Keratinocyte (primary cell): Measurements from ENCODE around the gene RPL29. TPM values are rescaled to one million over a fixed set of nuclear protein-coding genes. Genes with fewer than 3 reads are reported as not detected.

Experiments
- DNase-seq: peaks from one replicate; pipeline ENCODE4 v3.0.0-alpha.2; 2011; ENCODE audit warnings: low read depth, missing footprints, low spot score
- FAIRE-seq: peaks from 2 replicates; lab custom pipeline; 2011; peaks lifted over from hg19 to GRCh38; lab: Jason Lieb, UNC
- H2AFZ ChIP-seq: 2 replicates; pipeline ENCODE4 v1.6.0; 2012; ENCODE audit warnings: low read length, control low read depth, inconsistent platforms; ENCODE audit not compliant: control insufficient read depth
- H3K27ac ChIP-seq: 2 replicates; pipeline ENCODE4 v1.5.1; 2011; ENCODE audit warnings: low read length; ENCODE audit not compliant: control insufficient read depth, insufficient read depth
- H3K27me3 ChIP-seq: 3 replicates; pipeline ENCODE4 v1.6.0; 2011; ENCODE audit warnings: low read length; ENCODE audit not compliant: control insufficient read depth, insufficient read depth; ENCODE audit errors: extremely low read depth
- H3K36me3 ChIP-seq, 2 experiments: 2 replicates in 1 of 2; 3 replicates in 1 of 2; pipeline ENCODE4 v1.5.1; 2011; ENCODE audit warnings: low read length in 2 of 2, mild to moderate bottlenecking in 1 of 2; ENCODE audit not compliant: control insufficient read depth in 2 of 2, insufficient read depth in 2 of 2; ENCODE audit errors: extremely low read depth in 1 of 2
- H3K4me1 ChIP-seq: 3 replicates; pipeline ENCODE4 v1.5.1; 2011; ENCODE audit warnings: low read length; ENCODE audit not compliant: control insufficient read depth, insufficient read depth; ENCODE audit errors: extremely low read depth
- H3K4me2 ChIP-seq: 3 replicates; pipeline ENCODE4 v1.6.0; 2011; ENCODE audit warnings: low read depth, low read length; ENCODE audit not compliant: control insufficient read depth, insufficient read depth; ENCODE audit errors: extremely low read depth
- H3K4me3 ChIP-seq, 3 experiments: fragments of 200-600 bp in 1 of 3; sonication (generic) in 1 of 3; 2 replicates in 2 of 3; 3 replicates in 1 of 3; pipeline ENCODE4 v1.5.1; 2011 to 2016; ENCODE audit warnings: low read length in 3 of 3, mild to moderate bottlenecking in 3 of 3, control low read depth in 2 of 3, inconsistent platforms in 1 of 3, low read depth in 1 of 3, mixed read lengths in 1 of 3, mixed run types in 1 of 3, moderate library complexity in 1 of 3; ENCODE audit not compliant: control insufficient read depth in 2 of 3, insufficient read depth in 2 of 3; ENCODE audit errors: extremely low read depth in 1 of 3
- H3K79me2 ChIP-seq: 2 replicates; pipeline ENCODE4 v1.6.0; 2012; ENCODE audit warnings: low read length; ENCODE audit not compliant: control insufficient read depth, insufficient read depth
- H3K9ac ChIP-seq: 3 replicates; pipeline ENCODE4 v1.6.0; 2011; ENCODE audit warnings: low read length; ENCODE audit not compliant: control insufficient read depth, insufficient read depth; ENCODE audit errors: extremely low read depth
- H3K9me1 ChIP-seq: 3 replicates; pipeline ENCODE4 v1.6.0; 2011; ENCODE audit warnings: low read length; ENCODE audit not compliant: control insufficient read depth, insufficient read depth; ENCODE audit errors: extremely low read depth
- H3K9me3 ChIP-seq: 2 replicates; pipeline ENCODE4 v1.5.1; 2012; ENCODE audit warnings: low read depth, low read length; ENCODE audit not compliant: control insufficient read depth
- H4K20me1 ChIP-seq: 3 replicates; pipeline ENCODE4 v1.6.0; 2011; ENCODE audit warnings: low read length; ENCODE audit not compliant: control insufficient read depth, insufficient read depth; ENCODE audit errors: extremely low read depth
- CTCF ChIP-seq, 3 experiments: IDR thresholded peaks in 1 of 3; conservative IDR thresholded peaks in 1 of 3; optimal IDR thresholded peaks in 1 of 3; 2 replicates in 2 of 3; 3 replicates in 1 of 3; pipeline versions ENCODE3 to v1.5.1; 2011; ENCODE audit warnings: low read length in 3 of 3, mild to moderate bottlenecking in 3 of 3, moderate library complexity in 2 of 3, control low read depth in 1 of 3, inconsistent platforms in 1 of 3; ENCODE audit not compliant: insufficient read depth in 2 of 3; ENCODE audit errors: extremely low read depth in 1 of 3
- EZH2 ChIP-seq: IDR thresholded peaks from one replicate; pipeline ENCODE4 v1.6.1; 2012; ENCODE audit warnings: inconsistent platforms, mild to moderate bottlenecking, low read length, moderate library complexity
- dilution Hi-C: fragments of 300-500 bp; cut with MboI; formaldehyde crosslinking; loops from one replicate; pipeline ENCODE4 v1.7.0; 2020; ENCODE audit warnings: low sequenced_read_pairs; ENCODE audit not compliant: extremely low pct_ligation_motif_present
- polyA plus RNA-seq, 5 experiments: library from polyadenylated mRNA; depleted of rRNA in 3 of 5; stranded (reverse) in 3 of 5; stranded (forward) in 1 of 5; unstranded in 1 of 5; fragments of >200 nt; gene quantifications; 1 replicate in 1 of 5; 2 replicates in 3 of 5; 3 replicates in 1 of 5; pipeline versions ENCODE4 v1.2.1 to v1.2.3, GENCODE V29; 2011 to 2012; ENCODE audit warnings: missing spikeins in 2 of 5, low read depth in 1 of 5, low replicate concordance in 1 of 5

The RPL29 gene
- polyA plus RNA-seq, 1 donor (not counting 4 experiments of a cell fraction or from before 2014, with no cell fraction given): 1,648 TPM

- Histone ChIP-seq H3K9me3 (no peaks in the 10 kb centered on the region), H3K27ac (no peak overlapping the region), H3K79me2 (no peaks in the 10 kb centered on the region), H3K9me1 (no peaks in the 10 kb centered on the region), H3K4me1 (peaks cover 18% of the 10 kb centered on the region), H3K4me2 (peak overlapping the region; percentile 89), H3K4me3 (peak overlapping the region; percentile 44 to 69 (median 67)), H3K36me3 (peaks cover 0 to 1% of the 10 kb centered on the region in 2 experiments), H3K9ac (peak overlapping the region; percentile 65), H3K27me3 (no peaks in the 10 kb centered on the region), H4K20me1 (no peaks in the 10 kb centered on the region), H2AFZ (peak overlapping the region; percentile 62)
- no peak for DNase-seq
- TF ChIP-seq CTCF (optimal IDR thresholded peaks at IDR 0.05 in 1 of 3, IDR thresholded peaks at IDR 0.05 in 1 of 3, conservative IDR thresholded peaks at IDR 0.05 in 1 of 3; ENCODE audit: extremely low read depth in 1 of 3, insufficient read depth in 2 of 3, low read length in 3 of 3) (no peak), EZH2 (no peak)
- no peak for FAIRE-seq
- dilution Hi-C loops: no loop called here
Observed at GRCh38 chr3:51966922-51967383, 28.7 kb downstream of the RPL29 start.

- H3K27ac ChIP-seq: no peak overlapping the region
Observed at GRCh38 chr3:51966486-51966885, 29.2 kb downstream of the RPL29 start.

More at GRCh38 chr3:51966486-51966885, 29.2 kb downstream of the RPL29 start:
- Histone ChIP-seq H3K79me2 (no peaks in the 10 kb centered on the region), H3K9me3 (no peaks in the 10 kb centered on the region), H3K9ac (no peak overlapping the region), H4K20me1 (no peaks in the 10 kb centered on the region), H3K27me3 (no peaks in the 10 kb centered on the region), H3K4me3 (peak overlapping the region in 2 of 3 experiments; percentile 44 to 67), H3K9me1 (no peaks in the 10 kb centered on the region), H3K4me2 (peak overlapping the region; percentile 89), H3K4me1 (peaks cover 16% of the 10 kb centered on the region), H3K36me3 (peaks cover 0 to 4% of the 10 kb centered on the region in 2 experiments), H2AFZ (no peak overlapping the region)
- no peak for TF ChIP-seq EZH2
- TF ChIP-seq CTCF (optimal IDR thresholded peaks at IDR 0.05 in 1 of 3, IDR thresholded peaks at IDR 0.05 in 1 of 3, conservative IDR thresholded peaks at IDR 0.05 in 1 of 3; ENCODE audit: extremely low read depth in 1 of 3, insufficient read depth in 2 of 3, low read length in 3 of 3): no peak
- dilution Hi-C loops: no loop called here
- no peak for DNase-seq
- FAIRE-seq: no peak
